Caco-2 (cell line): Measurements from ENCODE around the gene HDAC4. TPM values are rescaled to one million over a fixed set of nuclear protein-coding genes. Genes with fewer than 3 reads are reported as not detected.

Experiments
- BruUV-seq: library from RNA; stranded (reverse); fragments of 400-500 nt; replicated peaks from 2 replicates; lab custom pipeline; 2021; lab: Mats Ljungman, UMichigan
- CTCF ChIA-PET: fragments of 300-600 bp; sonication (Branson Sonifier 250); formaldehyde crosslinking; loops from one replicate; lab custom pipeline; 2022; ENCODE audit warnings: antibody characterized with exemption; lab: Charles Lee
- POLR2A ChIA-PET: fragments of 300-600 bp; sonication (Branson Sonifier 250); formaldehyde crosslinking; loops from one replicate; lab custom pipeline; 2022; ENCODE audit warnings: antibody characterized with exemption; lab: Charles Lee
- DNase-seq, 2 experiments: peaks; one replicate each; pipeline versions ENCODE4 v3.0.0 to v3.0.0-alpha.2; 2020 to 2022
- H3K27me3 ChIP-seq: replicated peaks from 2 replicates; pipeline ENCODE4 v1.6.0; 2011; ENCODE audit warnings: low read length; ENCODE audit not compliant: control insufficient read depth, insufficient read depth
- H3K36me3 ChIP-seq: 2 replicates; pipeline ENCODE4 v1.5.1; 2011; ENCODE audit warnings: low read length; ENCODE audit not compliant: control insufficient read depth, insufficient read depth
- H3K4me1 ChIP-seq: fragments of 250-450 bp; sonication (Bioruptor Pico); 2 replicates; pipeline ENCODE4 v1.5.1; 2020; ENCODE audit warnings: mild to moderate bottlenecking
- H3K4me3 ChIP-seq: 2 replicates; pipeline ENCODE4 v1.5.1; 2011; ENCODE audit warnings: low read depth, mild to moderate bottlenecking, control low read depth, low read length
- H3K9me3 ChIP-seq: fragments of 250-450 bp; sonication (Bioruptor Pico); 2 replicates; pipeline ENCODE4 v1.5.1; 2020; ENCODE audit warnings: mild to moderate bottlenecking, moderate library complexity
- H3K27ac Mint-ChIP-seq: one replicate; pipeline ENCODE4 v1.8.0; 2022; ENCODE audit warnings: mixed read lengths; ENCODE audit not compliant: unreplicated experiment
- H3K27me3 Mint-ChIP-seq: one replicate; pipeline ENCODE4 v1.8.0; 2022; ENCODE audit warnings: mixed read lengths; ENCODE audit not compliant: insufficient read depth, unreplicated experiment
- H3K36me3 Mint-ChIP-seq: one replicate; pipeline ENCODE4 v1.8.0; 2022; ENCODE audit warnings: mild to moderate bottlenecking, mixed read lengths; ENCODE audit not compliant: insufficient read depth, unreplicated experiment
- H3K4me1 Mint-ChIP-seq: one replicate; pipeline ENCODE4 v1.8.0; 2022; ENCODE audit warnings: low read depth, mixed read lengths; ENCODE audit not compliant: unreplicated experiment
- H3K4me3 Mint-ChIP-seq: one replicate; pipeline ENCODE4 v1.8.0; 2022; ENCODE audit warnings: mild to moderate bottlenecking, moderate library complexity, mixed read lengths; ENCODE audit not compliant: unreplicated experiment
- H3K9me3 Mint-ChIP-seq: one replicate; pipeline ENCODE4 v1.8.0; 2022; ENCODE audit warnings: mixed read lengths; ENCODE audit not compliant: unreplicated experiment
- intact Hi-C: fragments of 100-400 bp; cut with micrococcal nuclease; formaldehyde crosslinking; loops from one replicate; pipeline ENCODE4 v1.10.0; 2022; ENCODE audit not compliant: unreplicated experiment
- total RNA-seq: library from RNA; stranded (reverse); gene quantifications from 2 replicates; pipeline ENCODE4 v1.2.3, GENCODE V29; 2022
- TF ChIP-seq, protein P1 (sequence below), 2 experiments: fragments of 200-600 bp in 1 of 2; IDR thresholded peaks; 1 replicate in 1 of 2; 2 replicates in 1 of 2; pipeline versions ENCODE4 v1.5.1 to v1.8.0; 2011 to 2022; ENCODE audit warnings: antibody characterized with exemption in 1 of 2, control low read depth in 1 of 2, inconsistent platforms in 1 of 2, low read depth in 1 of 2, low read length in 1 of 2, mild to moderate bottlenecking in 1 of 2, moderate library complexity in 1 of 2; ENCODE audit not compliant: insufficient read depth in 1 of 2, severe bottlenecking in 1 of 2, unreplicated experiment in 1 of 2

Gene HDAC4
- total RNA-seq, 1 experiment from 2014 or later: 15.5 TPM

DNA sequence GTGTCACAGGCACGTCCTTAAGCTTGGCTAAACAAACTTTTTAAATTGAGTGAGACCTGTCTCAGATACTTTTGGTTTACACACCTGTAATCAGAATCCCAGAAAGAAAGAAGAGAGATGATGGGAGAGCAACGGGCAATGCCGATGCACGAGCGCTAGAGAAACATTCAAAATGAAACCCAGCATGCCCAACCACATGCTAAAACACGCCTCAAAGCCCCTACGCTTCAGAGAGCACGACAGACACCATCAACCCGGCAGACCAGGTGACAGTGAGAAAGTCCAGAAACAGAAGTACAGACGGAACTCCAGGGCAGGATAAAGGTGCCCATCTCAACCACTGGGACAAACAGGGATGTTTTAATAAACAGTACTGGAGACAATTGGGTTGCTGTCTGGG, 85.5 kb downstream of the HDAC4 start:
- H3K4me1 Mint-ChIP-seq: no peaks in the 10 kb centered on the region
- DNase-seq: no peak
- H3K9me3 Mint-ChIP-seq: no peaks in the 10 kb centered on the region
- no peaks in the 10 kb centered on the region for H3K27me3 Mint-ChIP-seq
- H3K27ac Mint-ChIP-seq: no peak overlapping the region
- H3K9me3 ChIP-seq: no peaks in the 10 kb centered on the region
- H3K4me3 Mint-ChIP-seq: no peak overlapping the region
- TF ChIP-seq, protein P1, sequence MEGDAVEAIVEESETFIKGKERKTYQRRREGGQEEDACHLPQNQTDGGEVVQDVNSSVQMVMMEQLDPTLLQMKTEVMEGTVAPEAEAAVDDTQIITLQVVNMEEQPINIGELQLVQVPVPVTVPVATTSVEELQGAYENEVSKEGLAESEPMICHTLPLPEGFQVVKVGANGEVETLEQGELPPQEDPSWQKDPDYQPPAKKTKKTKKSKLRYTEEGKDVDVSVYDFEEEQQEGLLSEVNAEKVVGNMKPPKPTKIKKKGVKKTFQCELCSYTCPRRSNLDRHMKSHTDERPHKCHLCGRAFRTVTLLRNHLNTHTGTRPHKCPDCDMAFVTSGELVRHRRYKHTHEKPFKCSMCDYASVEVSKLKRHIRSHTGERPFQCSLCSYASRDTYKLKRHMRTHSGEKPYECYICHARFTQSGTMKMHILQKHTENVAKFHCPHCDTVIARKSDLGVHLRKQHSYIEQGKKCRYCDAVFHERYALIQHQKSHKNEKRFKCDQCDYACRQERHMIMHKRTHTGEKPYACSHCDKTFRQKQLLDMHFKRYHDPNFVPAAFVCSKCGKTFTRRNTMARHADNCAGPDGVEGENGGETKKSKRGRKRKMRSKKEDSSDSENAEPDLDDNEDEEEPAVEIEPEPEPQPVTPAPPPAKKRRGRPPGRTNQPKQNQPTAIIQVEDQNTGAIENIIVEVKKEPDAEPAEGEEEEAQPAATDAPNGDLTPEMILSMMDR (IDR thresholded peaks at IDR 0.05; ENCODE audit: insufficient read depth in 1 of 2, low read depth in 1 of 2, low read length in 1 of 2, severe bottlenecking in 1 of 2, unreplicated experiment in 1 of 2): no peak
- H3K4me3 ChIP-seq: no peak overlapping the region
- CTCF ChIA-PET: no interaction called here
- POLR2A ChIA-PET: no interaction called here
- intact Hi-C loops: no loop called here
- BruUV-seq: no TSS peak
- H3K36me3 ChIP-seq: no peaks in the 10 kb centered on the region
- H3K36me3 Mint-ChIP-seq: no peaks in the 10 kb centered on the region
- no peaks in the 10 kb centered on the region for H3K27me3 ChIP-seq
- no peaks in the 10 kb centered on the region for H3K4me1 ChIP-seq

DNA sequence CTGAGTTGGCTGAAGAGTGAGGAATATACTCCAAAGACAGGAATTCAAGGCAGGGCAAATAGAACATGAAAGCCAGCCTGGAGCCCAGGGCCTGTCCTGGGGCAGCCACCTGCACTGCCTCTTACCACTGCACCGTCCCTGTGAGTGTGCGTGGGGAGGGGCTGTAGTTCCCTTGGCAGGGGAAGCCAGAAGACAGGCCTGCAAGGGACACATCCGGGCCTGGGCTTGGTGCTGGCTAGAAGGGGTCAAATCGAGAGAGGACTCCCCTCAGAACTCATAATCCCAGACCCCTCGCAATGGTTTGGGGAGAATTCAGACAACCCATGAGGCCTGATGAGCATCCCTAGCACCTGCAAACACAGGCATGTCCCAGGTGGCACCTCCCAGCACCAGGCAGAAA, 87.0 kb downstream of the HDAC4 start:
- intact Hi-C loops: no loop called here
- Mint-ChIP-seq H3K4me3 (no peak overlapping the region), H3K4me1 (no peaks in the 10 kb centered on the region), H3K36me3 (no peaks in the 10 kb centered on the region), H3K27me3 (no peaks in the 10 kb centered on the region), H3K9me3 (no peaks in the 10 kb centered on the region), H3K27ac (no peak overlapping the region)
- CTCF ChIA-PET: no interaction called here
- DNase-seq: no peak
- Histone ChIP-seq H3K4me1 (no peaks in the 10 kb centered on the region), H3K27me3 (no peaks in the 10 kb centered on the region), H3K9me3 (no peaks in the 10 kb centered on the region), H3K36me3 (no peaks in the 10 kb centered on the region), H3K4me3 (no peak overlapping the region)
- POLR2A ChIA-PET: no interaction called here
- TF ChIP-seq, protein P1 (IDR thresholded peaks at IDR 0.05; ENCODE audit: insufficient read depth in 1 of 2, low read depth in 1 of 2, low read length in 1 of 2, severe bottlenecking in 1 of 2, unreplicated experiment in 1 of 2): no peak
- no TSS peak for BruUV-seq

DNA sequence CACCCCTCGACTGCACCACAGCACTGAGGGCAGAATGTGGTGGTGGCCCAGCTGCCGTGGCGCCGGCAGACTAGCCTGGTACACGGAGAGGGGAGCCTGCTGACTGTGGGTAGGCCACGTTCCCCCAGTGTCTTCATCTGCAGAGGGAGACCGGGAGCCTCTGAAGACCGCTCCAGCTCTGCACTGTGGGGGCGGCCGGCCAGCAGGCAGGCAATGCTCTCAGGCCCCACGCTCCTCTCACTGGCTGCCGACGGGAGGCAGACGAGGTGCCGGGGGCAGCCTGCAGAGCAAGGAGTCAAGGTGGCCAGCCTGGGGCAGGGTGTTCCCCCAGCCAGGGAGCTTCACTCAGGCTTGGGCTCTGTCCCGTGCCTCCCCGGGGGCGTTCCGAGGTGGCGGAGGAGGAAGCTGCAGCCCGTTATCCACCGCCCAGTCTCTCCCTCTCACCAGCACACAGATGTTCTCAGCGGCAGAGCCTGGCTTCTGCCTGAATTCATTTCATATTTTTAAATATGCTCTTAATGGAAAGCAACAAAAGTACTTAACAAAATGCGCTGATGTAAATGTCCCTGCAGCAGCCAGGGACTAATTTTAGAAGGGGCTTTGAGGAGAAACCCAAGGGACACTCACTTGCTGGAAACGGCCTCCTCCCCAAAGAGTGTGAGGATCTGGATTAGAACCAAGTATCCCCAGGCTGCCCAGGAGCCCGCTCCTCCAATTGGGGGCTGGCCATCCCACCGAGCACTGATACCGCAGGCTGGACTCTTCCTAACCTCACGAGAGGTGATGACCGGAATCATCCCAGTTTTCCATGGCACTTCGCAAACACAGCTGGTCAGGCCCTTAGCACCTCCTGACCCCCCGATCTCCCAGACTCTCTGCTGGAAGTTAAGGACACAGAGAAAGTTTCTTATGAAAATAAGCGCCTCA, 87.8 kb downstream of the HDAC4 start:
- ChIA-PET CTCF (no interaction called here), POLR2A (no interaction called here)
- Mint-ChIP-seq H3K36me3 (no peaks in the 10 kb centered on the region), H3K4me3 (no peak overlapping the region), H3K9me3 (no peaks in the 10 kb centered on the region), H3K27ac (no peak overlapping the region), H3K27me3 (no peaks in the 10 kb centered on the region), H3K4me1 (no peaks in the 10 kb centered on the region)
- no peak for DNase-seq
- no peak overlapping the region for H3K4me3 ChIP-seq
- no peaks in the 10 kb centered on the region for H3K27me3 ChIP-seq
- H3K4me1 ChIP-seq: no peaks in the 10 kb centered on the region
- TF ChIP-seq, protein P1 (IDR thresholded peaks at IDR 0.05; ENCODE audit: insufficient read depth in 1 of 2, low read depth in 1 of 2, low read length in 1 of 2, severe bottlenecking in 1 of 2, unreplicated experiment in 1 of 2): no peak
- H3K36me3 ChIP-seq: no peaks in the 10 kb centered on the region
- intact Hi-C loops: no loop called here
- no TSS peak for BruUV-seq
- no peaks in the 10 kb centered on the region for H3K9me3 ChIP-seq
